ENCODE data around the gene EMP2.
"Not testable (repeated sequence)": the region's sequence is repeated elsewhere in the genome, so short reads cannot be mapped to it uniquely, and the experiment has no call there.

Gene EMP2

GRCh38 chr16:10561425-10561824, 19.0 kb downstream of the EMP2 start:
- no peaks in the 10 kb centered on the region for H3K36me3 ChIP-seq (ENCODE audit: insufficient read depth, low read length)
- no peak overlapping the region for H2AFZ ChIP-seq (ENCODE audit: low read length, unreplicated experiment)
- H3K27me3 ChIP-seq (ENCODE audit: insufficient read depth, low read length): no peaks in the 10 kb centered on the region
- H3K4me3 ChIP-seq (ENCODE audit: low read depth, low read length): no peak overlapping the region
- peaks cover 22% of the 10 kb centered on the region for H3K4me1 ChIP-seq (ENCODE audit: control insufficient read depth, insufficient read depth, low read length, unreplicated experiment)
- H3K79me2 ChIP-seq (ENCODE audit: control insufficient read depth, insufficient read depth, low read length, unreplicated experiment): peaks cover 6% of the 10 kb centered on the region
- H3K27ac ChIP-seq (ENCODE audit: low read depth, low read length): no peak overlapping the region

DNA sequence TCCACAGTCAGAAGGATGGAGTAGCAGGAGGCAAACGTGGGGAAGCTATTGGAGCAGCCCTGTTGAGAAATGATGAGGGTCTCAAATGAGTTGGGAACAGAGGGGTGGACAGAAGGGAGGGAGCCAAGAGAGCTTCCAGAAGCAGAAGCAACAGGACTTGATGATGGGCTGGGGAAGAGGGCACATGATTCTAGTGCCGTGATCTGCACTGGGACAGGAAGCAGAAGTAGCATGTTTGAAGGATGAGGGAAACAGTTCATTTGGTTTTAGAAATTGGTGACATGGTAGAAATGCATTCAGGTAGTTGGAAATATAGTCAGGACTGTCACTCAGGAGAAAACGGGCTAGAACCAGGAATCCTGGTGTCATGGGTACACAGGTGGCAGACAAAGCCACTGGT, 19.4 kb downstream of the EMP2 start:
- H3K4me3 ChIP-seq (ENCODE audit: low read depth, low read length): no peak overlapping the region
- H3K27me3 ChIP-seq (ENCODE audit: insufficient read depth, low read length): no peaks in the 10 kb centered on the region
- H2AFZ ChIP-seq (ENCODE audit: low read length, unreplicated experiment): no peak overlapping the region
- peaks cover 22% of the 10 kb centered on the region for H3K4me1 ChIP-seq (ENCODE audit: control insufficient read depth, insufficient read depth, low read length, unreplicated experiment)
- no peak overlapping the region for H3K27ac ChIP-seq (ENCODE audit: low read depth, low read length)
- peaks cover 8% of the 10 kb centered on the region for H3K79me2 ChIP-seq (ENCODE audit: control insufficient read depth, insufficient read depth, low read length, unreplicated experiment)
- H3K36me3 ChIP-seq (ENCODE audit: insufficient read depth, low read length): no peaks in the 10 kb centered on the region

- not testable (repeated sequence) for H3K4me3 ChIP-seq (ENCODE audit: low read depth, low read length); H3K27ac ChIP-seq (ENCODE audit: low read depth, low read length); H2AFZ ChIP-seq (ENCODE audit: low read length, unreplicated experiment); H3K27me3 ChIP-seq (ENCODE audit: insufficient read depth, low read length); H3K36me3 ChIP-seq (ENCODE audit: insufficient read depth, low read length)
- peaks cover 22% of the 10 kb centered on the region for H3K4me1 ChIP-seq (ENCODE audit: control insufficient read depth, insufficient read depth, low read length, unreplicated experiment)
- H3K79me2 ChIP-seq (ENCODE audit: control insufficient read depth, insufficient read depth, low read length, unreplicated experiment): peaks cover 11% of the 10 kb centered on the region
Observed at GRCh38 chr16:10559792-10560191, 20.6 kb downstream of the EMP2 start.

DNA sequence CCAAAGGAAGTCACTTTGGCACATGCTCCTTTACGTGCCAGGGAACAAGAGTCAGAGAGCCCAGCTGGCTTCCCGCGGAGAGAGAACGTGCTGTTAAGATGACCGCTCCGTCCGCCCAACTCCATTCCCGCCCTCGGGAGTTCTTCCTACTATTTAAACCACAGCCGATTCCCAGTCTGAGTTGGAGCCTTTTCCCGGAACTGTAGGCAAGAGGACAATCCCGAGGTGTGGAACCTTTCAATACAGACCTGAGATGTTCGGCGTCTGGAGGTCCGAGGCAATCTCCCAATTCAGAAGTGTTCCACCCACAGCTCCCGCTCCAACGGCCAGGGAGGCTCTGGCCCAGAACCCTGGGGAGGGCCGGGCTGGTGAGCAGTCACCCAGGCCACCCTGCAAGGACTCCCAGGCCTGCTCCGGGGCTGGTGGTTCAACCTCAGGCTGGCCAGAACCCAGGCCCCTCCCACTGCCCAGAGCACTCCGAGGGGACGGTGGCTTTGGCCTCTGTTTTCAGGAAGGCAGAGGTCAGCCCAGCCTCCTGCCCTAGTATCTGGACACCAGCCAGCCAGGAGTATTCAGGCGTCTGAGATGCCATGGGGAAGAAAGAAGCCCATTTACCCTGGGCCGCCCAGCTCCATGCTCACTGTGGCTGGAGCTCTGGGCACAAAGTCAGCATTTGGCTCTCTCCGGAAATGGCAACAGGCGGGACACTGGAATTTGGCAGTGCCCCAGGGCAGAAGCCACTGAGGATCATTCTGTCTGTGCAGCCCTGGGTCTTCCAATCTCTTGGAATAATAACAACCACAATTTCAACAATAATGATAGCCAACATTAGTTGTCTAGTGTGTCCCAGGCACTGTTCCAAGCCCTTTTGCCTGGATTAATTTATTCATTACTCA, 21.4 kb downstream of the EMP2 start:
- Histone ChIP-seq H2AFZ (ENCODE audit: low read length, unreplicated experiment) (peak overlapping the region; percentile 53), H3K4me1 (ENCODE audit: control insufficient read depth, insufficient read depth, low read length, unreplicated experiment) (peaks cover 22% of the 10 kb centered on the region), H3K27me3 (ENCODE audit: insufficient read depth, low read length) (no peaks in the 10 kb centered on the region), H3K79me2 (ENCODE audit: control insufficient read depth, insufficient read depth, low read length, unreplicated experiment) (peaks cover 12% of the 10 kb centered on the region), H3K27ac (ENCODE audit: low read depth, low read length) (peak overlapping the region; percentile 72), H3K36me3 (ENCODE audit: insufficient read depth, low read length) (no peaks in the 10 kb centered on the region), H3K4me3 (ENCODE audit: low read depth, low read length) (peak overlapping the region; percentile 64)

- peaks cover 12% of the 10 kb centered on the region for H3K79me2 ChIP-seq (ENCODE audit: control insufficient read depth, insufficient read depth, low read length, unreplicated experiment)
Observed at GRCh38 chr16:10558305-10558704, 22.1 kb downstream of the EMP2 start.

GRCh38 chr16:10557750-10558149, 22.6 kb downstream of the EMP2 start:
- Histone ChIP-seq H3K4me3 (ENCODE audit: low read depth, low read length) (no peak overlapping the region), H3K27ac (ENCODE audit: low read depth, low read length) (peak overlapping the region; percentile 72; the same call in 1 of the 2 replicates), H3K36me3 (ENCODE audit: insufficient read depth, low read length) (no peaks in the 10 kb centered on the region), H3K4me1 (ENCODE audit: control insufficient read depth, insufficient read depth, low read length, unreplicated experiment) (peaks cover 22% of the 10 kb centered on the region), H3K27me3 (ENCODE audit: insufficient read depth, low read length) (no peaks in the 10 kb centered on the region), H3K79me2 (ENCODE audit: control insufficient read depth, insufficient read depth, low read length, unreplicated experiment) (peaks cover 15% of the 10 kb centered on the region), H2AFZ (ENCODE audit: low read length, unreplicated experiment) (no peak overlapping the region)

More at GRCh38 chr16:10558305-10558704, 22.1 kb downstream of the EMP2 start:
- H2AFZ ChIP-seq (ENCODE audit: low read length, unreplicated experiment): peak overlapping the region; percentile 53
- peak overlapping the region; percentile 72 for H3K27ac ChIP-seq (ENCODE audit: low read depth, low read length)
- no peaks in the 10 kb centered on the region for H3K27me3 ChIP-seq (ENCODE audit: insufficient read depth, low read length)
- H3K4me3 ChIP-seq (ENCODE audit: low read depth, low read length): peak overlapping the region; percentile 64
- peaks cover 22% of the 10 kb centered on the region for H3K4me1 ChIP-seq (ENCODE audit: control insufficient read depth, insufficient read depth, low read length, unreplicated experiment)
- H3K36me3 ChIP-seq (ENCODE audit: insufficient read depth, low read length): no peaks in the 10 kb centered on the region

- Histone ChIP-seq H3K36me3 (ENCODE audit: insufficient read depth, low read length) (no peaks in the 10 kb centered on the region), H3K27me3 (ENCODE audit: insufficient read depth, low read length) (no peaks in the 10 kb centered on the region), H3K27ac (ENCODE audit: low read depth, low read length) (no peak overlapping the region), H3K4me1 (ENCODE audit: control insufficient read depth, insufficient read depth, low read length, unreplicated experiment) (peaks cover 22% of the 10 kb centered on the region), H3K4me3 (ENCODE audit: low read depth, low read length) (no peak overlapping the region), H3K79me2 (ENCODE audit: control insufficient read depth, insufficient read depth, low read length, unreplicated experiment) (peaks cover 15% of the 10 kb centered on the region), H2AFZ (ENCODE audit: low read length, unreplicated experiment) (no peak overlapping the region)
Observed at GRCh38 chr16:10556236-10556635, 24.2 kb downstream of the EMP2 start.

DNA sequence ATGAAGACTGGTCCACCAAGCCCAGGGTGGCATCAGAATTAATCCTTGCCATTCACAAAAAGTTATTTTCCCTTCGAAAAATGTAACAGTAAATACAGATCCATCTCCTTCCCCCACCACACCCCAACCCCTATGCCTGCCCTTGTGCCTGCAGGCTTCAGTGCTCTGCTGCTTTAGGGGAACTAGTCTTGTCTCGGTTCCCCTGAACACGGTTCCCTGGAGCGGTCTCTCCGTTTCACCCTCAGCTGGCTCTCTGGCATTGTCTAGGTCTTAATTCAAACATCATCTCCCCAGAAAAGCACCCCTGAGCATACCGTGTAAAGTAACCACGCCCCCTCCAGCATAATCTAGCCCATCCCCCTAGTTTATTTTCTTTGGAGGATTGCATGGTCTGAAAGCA, 25.8 kb downstream of the EMP2 start:
- Histone ChIP-seq H3K27me3 (ENCODE audit: insufficient read depth, low read length) (no peaks in the 10 kb centered on the region), H2AFZ (ENCODE audit: low read length, unreplicated experiment) (no peak overlapping the region), H3K79me2 (ENCODE audit: control insufficient read depth, insufficient read depth, low read length, unreplicated experiment) (peaks cover 15% of the 10 kb centered on the region), H3K4me3 (ENCODE audit: low read depth, low read length) (no peak overlapping the region), H3K4me1 (ENCODE audit: control insufficient read depth, insufficient read depth, low read length, unreplicated experiment) (peaks cover 21% of the 10 kb centered on the region), H3K27ac (ENCODE audit: low read depth, low read length) (no peak overlapping the region), H3K36me3 (ENCODE audit: insufficient read depth, low read length) (no peaks in the 10 kb centered on the region)

GRCh38 chr16:10552998-10553491, 27.4 kb downstream of the EMP2 start:
- Histone ChIP-seq H2AFZ (ENCODE audit: low read length, unreplicated experiment) (no peak overlapping the region), H3K27ac (ENCODE audit: low read depth, low read length) (no peak overlapping the region), H3K27me3 (ENCODE audit: insufficient read depth, low read length) (no peaks in the 10 kb centered on the region), H3K36me3 (ENCODE audit: insufficient read depth, low read length) (peaks cover 11% of the 10 kb centered on the region; the same call in 1 of the 2 replicates), H3K79me2 (ENCODE audit: control insufficient read depth, insufficient read depth, low read length, unreplicated experiment) (peaks cover 20% of the 10 kb centered on the region), H3K4me3 (ENCODE audit: low read depth, low read length) (no peak overlapping the region), H3K4me1 (ENCODE audit: control insufficient read depth, insufficient read depth, low read length, unreplicated experiment) (peaks cover 7% of the 10 kb centered on the region)

- no peak overlapping the region for H2AFZ ChIP-seq (ENCODE audit: low read length, unreplicated experiment)
- peaks cover 18% of the 10 kb centered on the region; the same call in 1 of the 2 replicates for H3K36me3 ChIP-seq (ENCODE audit: insufficient read depth, low read length)
- H3K27me3 ChIP-seq (ENCODE audit: insufficient read depth, low read length): no peaks in the 10 kb centered on the region
- no peak overlapping the region for H3K27ac ChIP-seq (ENCODE audit: low read depth, low read length)
- no peaks in the 10 kb centered on the region for H3K4me1 ChIP-seq (ENCODE audit: control insufficient read depth, insufficient read depth, low read length, unreplicated experiment)
- peaks cover 20% of the 10 kb centered on the region for H3K79me2 ChIP-seq (ENCODE audit: control insufficient read depth, insufficient read depth, low read length, unreplicated experiment)
- no peak overlapping the region for H3K4me3 ChIP-seq (ENCODE audit: low read depth, low read length)
Observed at GRCh38 chr16:10552281-10552680, 28.1 kb downstream of the EMP2 start.

GRCh38 chr16:10551881-10552280, 28.5 kb downstream of the EMP2 start:
- H3K27ac ChIP-seq (ENCODE audit: low read depth, low read length): no peak overlapping the region
- no peak overlapping the region for H2AFZ ChIP-seq (ENCODE audit: low read length, unreplicated experiment)
- peaks cover 18% of the 10 kb centered on the region for H3K79me2 ChIP-seq (ENCODE audit: control insufficient read depth, insufficient read depth, low read length, unreplicated experiment)
- peaks cover 20% of the 10 kb centered on the region; the same call in 1 of the 2 replicates for H3K36me3 ChIP-seq (ENCODE audit: insufficient read depth, low read length)
- no peaks in the 10 kb centered on the region for H3K4me1 ChIP-seq (ENCODE audit: control insufficient read depth, insufficient read depth, low read length, unreplicated experiment)
- H3K4me3 ChIP-seq (ENCODE audit: low read depth, low read length): no peak overlapping the region
- no peaks in the 10 kb centered on the region for H3K27me3 ChIP-seq (ENCODE audit: insufficient read depth, low read length)
